Testis (tissue), 3 donors: ENCODE results near the gene MPL. TPM values are rescaled to one million over a fixed set of nuclear protein-coding genes. Genes with fewer than 3 reads are reported as not detected.

ENCODE experiments used
- DNase-seq: peaks from one replicate; pipeline ENCODE4 v3.0.0-alpha.2; 2019
- H3K27ac ChIP-seq, 2 donors: fragments of 200-600 bp; sonication (generic); one replicate each; pipeline ENCODE4 v1.5.1; 2019
- H3K27me3 ChIP-seq: fragments of 200-600 bp; sonication (generic); one replicate; pipeline ENCODE4 v1.5.1; 2019
- H3K36me3 ChIP-seq: fragments of 200-600 bp; sonication (generic); one replicate; pipeline ENCODE4 v1.5.1; 2017; ENCODE audit warnings: low read depth; ENCODE audit errors: missing control alignments
- H3K4me1 ChIP-seq: fragments of 200-600 bp; sonication (generic); one replicate; pipeline ENCODE4 v1.5.1; 2019
- H3K4me3 ChIP-seq, 2 donors: fragments of 200-600 bp; sonication (generic); one replicate each; pipeline ENCODE4 v1.5.1; 2017 to 2019
- H3K9me3 ChIP-seq: fragments of 200-600 bp; sonication (generic); one replicate; pipeline ENCODE4 v1.5.1; 2017
- POLR2A ChIP-seq: fragments of 450-650 bp; IDR thresholded peaks from one replicate; pipeline ENCODE4 v1.6.1; 2017; ENCODE audit warnings: antibody characterized with exemption, mild to moderate bottlenecking, moderate library complexity
- WGBS, 2 donors: methylation state at CpG; one replicate each; pipeline ENCODE4 v1.1.5; 2018; 5-methylcytosine and 5-hydroxymethylcytosine counted together
- intact Hi-C: fragments of 100-400 bp; cut with DNase I; formaldehyde crosslinking; loops from one replicate; pipeline ENCODE4 v1.15.1; 2023; ENCODE audit warnings: low total_unique reads
- polyA plus RNA-seq: library from polyadenylated mRNA; stranded (reverse); fragments of 350-450 nt; fragmentation: Illumina TruSeq; extraction: RNeasy Lipid Tissue Mini Kit (QIAGEN cat#74804); gene quantifications from one replicate; pipeline ENCODE4 v1.2.3, GENCODE V29; 2014; ENCODE audit warnings: low read depth, low replicate concordance; ENCODE audit not compliant: insufficient read depth
- total RNA-seq, 2 donors: library from RNA; depleted of rRNA; stranded (reverse); fragments of >200 nt; gene quantifications; one replicate each; pipeline ENCODE4 v1.2.3, GENCODE V29; 2016
- TF ChIP-seq, protein P1 (sequence below), 3 experiments: fragments of 450-650 bp in 2 of 3; fragments of 200-600 bp in 1 of 3; sonication (generic) in 1 of 3; IDR thresholded peaks; one replicate each; pipeline ENCODE4 v1.5.1; 2016 to 2019; ENCODE audit warnings: antibody characterized with exemption in 3 of 3, mild to moderate bottlenecking in 2 of 3, moderate library complexity in 1 of 3

Gene MPL
- total and polyA plus RNA-seq, 3 donors from 2014 or later = 0.32 to 0.56 (median 0.47) TPM

- intact Hi-C loops = no loop called here
- no peak overlapping the region for H3K4me3 ChIP-seq
Measured at GRCh38 chr1:43366179-43366578, 28.6 kb downstream of the MPL start.

DNA sequence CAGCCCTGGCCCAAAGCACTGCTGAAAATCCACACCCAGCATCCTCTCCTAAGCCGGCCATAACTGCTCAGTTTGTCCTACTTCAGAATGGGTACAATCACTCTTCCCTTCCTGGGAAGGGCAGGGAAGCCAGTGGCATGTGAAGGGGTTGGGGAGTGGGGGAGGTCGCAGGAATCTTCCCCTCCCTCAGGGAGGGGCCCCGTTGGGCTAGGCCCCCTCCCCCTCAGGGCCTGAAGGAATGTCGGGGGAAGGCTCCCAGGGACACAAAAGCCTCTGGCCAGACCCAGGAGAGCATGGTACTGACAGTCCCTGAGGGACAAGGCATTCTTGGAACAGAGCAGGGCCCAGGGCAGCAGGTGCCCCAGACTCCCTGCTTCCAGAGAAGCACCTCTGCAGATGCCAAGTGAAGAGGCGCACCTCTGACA lies 29.0 kb downstream of the MPL start:
- Histone ChIP-seq H3K4me1 (peaks cover 18% of the 10 kb centered on the region), H3K4me3 (peak overlapping the region in 1 of 2 donors; percentile 83), H3K27ac (peak overlapping the region in 1 of 2 donors; percentile 88), H3K36me3 (no peaks in the 10 kb centered on the region), H3K9me3 (no peaks in the 10 kb centered on the region), H3K27me3 (no peaks in the 10 kb centered on the region)
- no peak for TF ChIP-seq POLR2A
- TF ChIP-seq, protein P1, sequence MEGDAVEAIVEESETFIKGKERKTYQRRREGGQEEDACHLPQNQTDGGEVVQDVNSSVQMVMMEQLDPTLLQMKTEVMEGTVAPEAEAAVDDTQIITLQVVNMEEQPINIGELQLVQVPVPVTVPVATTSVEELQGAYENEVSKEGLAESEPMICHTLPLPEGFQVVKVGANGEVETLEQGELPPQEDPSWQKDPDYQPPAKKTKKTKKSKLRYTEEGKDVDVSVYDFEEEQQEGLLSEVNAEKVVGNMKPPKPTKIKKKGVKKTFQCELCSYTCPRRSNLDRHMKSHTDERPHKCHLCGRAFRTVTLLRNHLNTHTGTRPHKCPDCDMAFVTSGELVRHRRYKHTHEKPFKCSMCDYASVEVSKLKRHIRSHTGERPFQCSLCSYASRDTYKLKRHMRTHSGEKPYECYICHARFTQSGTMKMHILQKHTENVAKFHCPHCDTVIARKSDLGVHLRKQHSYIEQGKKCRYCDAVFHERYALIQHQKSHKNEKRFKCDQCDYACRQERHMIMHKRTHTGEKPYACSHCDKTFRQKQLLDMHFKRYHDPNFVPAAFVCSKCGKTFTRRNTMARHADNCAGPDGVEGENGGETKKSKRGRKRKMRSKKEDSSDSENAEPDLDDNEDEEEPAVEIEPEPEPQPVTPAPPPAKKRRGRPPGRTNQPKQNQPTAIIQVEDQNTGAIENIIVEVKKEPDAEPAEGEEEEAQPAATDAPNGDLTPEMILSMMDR (IDR thresholded peaks at IDR 0.05) = no peak
- DNase-seq = no peak
- 34% methylated on average over 5 of the region's 5 CpGs; no CpG with 5 or more reads in 1 of the 2 donors for WGBS, 2 donors
- intact Hi-C loops = no loop called here

More at GRCh38 chr1:43366179-43366578, 28.6 kb downstream of the MPL start:
- 71 to 76% methylated on average over 10 to 11 of the region's 11 CpGs for WGBS, 2 donors
- H3K27me3 ChIP-seq = no peaks in the 10 kb centered on the region
- peaks cover 18% of the 10 kb centered on the region for H3K4me1 ChIP-seq
- no peak for DNase-seq
- H3K27ac ChIP-seq = peak overlapping the region in 1 of 2 donors; percentile 88
- TF ChIP-seq, protein P1 (IDR thresholded peaks at IDR 0.05) = no peak
- no peak for TF ChIP-seq POLR2A
- no peaks in the 10 kb centered on the region for H3K36me3 ChIP-seq
- no peaks in the 10 kb centered on the region for H3K9me3 ChIP-seq

- H3K27ac ChIP-seq = peak overlapping the region; percentile 84 to 88
- no peaks in the 10 kb centered on the region for H3K9me3 ChIP-seq
- H3K4me3 ChIP-seq = peak overlapping the region; percentile 74 to 83
- H3K36me3 ChIP-seq = no peaks in the 10 kb centered on the region
- DNase-seq = no peak
- H3K27me3 ChIP-seq = no peaks in the 10 kb centered on the region
- intact Hi-C loops = no loop called here
- TF ChIP-seq POLR2A = no peak
- TF ChIP-seq, protein P1 (IDR thresholded peaks at IDR 0.05) = peak in 1 of 3 experiments; percentile 4
- peaks cover 18% of the 10 kb centered on the region for H3K4me1 ChIP-seq
- WGBS, 2 donors = 2 to 4% methylated on average over 21 to 46 of the region's 48 CpGs
Measured at GRCh38 chr1:43367026-43367903, 29.6 kb downstream of the MPL start.

DNA sequence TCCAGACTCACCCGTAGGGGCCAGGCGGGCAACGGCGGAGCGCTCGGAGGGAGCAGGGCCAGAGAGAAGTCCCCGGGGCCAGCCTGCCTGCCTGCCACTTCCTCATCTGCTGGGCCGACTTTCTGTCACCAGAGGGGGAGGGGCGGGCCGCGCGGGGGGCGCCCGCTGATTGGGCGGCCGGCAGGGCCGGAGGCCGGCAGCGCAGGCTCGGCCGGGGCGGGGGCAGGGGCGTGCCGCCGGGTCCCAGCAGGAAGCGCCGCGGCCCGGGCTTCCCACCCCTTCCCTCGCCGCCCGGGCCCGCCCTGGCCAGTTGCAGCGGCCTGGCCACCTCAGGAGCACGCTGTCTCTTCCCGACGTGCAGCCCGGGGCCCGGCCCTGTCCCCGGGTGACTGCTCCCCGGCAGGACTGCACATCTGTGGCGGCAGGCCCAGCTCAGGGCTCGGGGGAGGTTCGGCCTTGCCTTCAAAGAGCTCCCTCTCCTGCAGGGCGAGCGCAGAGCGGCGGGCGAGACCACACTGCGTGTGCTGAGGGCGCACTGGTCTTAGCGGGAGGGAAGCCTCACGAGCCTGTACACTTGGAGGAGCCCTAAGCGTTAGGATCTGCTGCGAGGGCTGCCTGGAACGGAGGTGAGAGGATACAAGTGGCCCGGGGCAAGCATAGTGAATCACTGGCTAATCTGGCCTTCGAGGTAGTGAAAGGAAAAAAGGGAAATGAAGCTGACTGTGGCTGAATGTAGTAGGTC lies 30.5 kb downstream of the MPL start, which contains the start of gene ELOVL1:
Gene ELOVL1, minus strand, starts transcription at position 108 of the 742 bp plus-strand sequence. CDS start 2,402 bp downstream, outside the sequence.
- no peak for TF ChIP-seq POLR2A
- TF ChIP-seq, protein P1 (IDR thresholded peaks at IDR 0.05) = peak in 1 of 3 experiments; percentile 14
- Histone ChIP-seq H3K4me1 (peaks cover 18% of the 10 kb centered on the region), H3K27me3 (no peaks in the 10 kb centered on the region), H3K27ac (peak within 1 kb of the TSS; percentile 84 to 88), H3K9me3 (no peaks in the 10 kb centered on the region), H3K36me3 (no peaks in the 10 kb centered on the region), H3K4me3 (peak within 1 kb of the TSS; percentile 74 to 83)
- 0% methylated on average over 9 to 50 of the region's 58 CpGs for WGBS, 2 donors
- peak; percentile 91 for DNase-seq
- intact Hi-C loops = no loop called here
